ENCODE results near the gene ZHX3. TPM values are rescaled to one million over a fixed set of nuclear protein-coding genes. Genes with fewer than 3 reads are reported as not detected.

Gene ZHX3
- total RNA-seq, 1 experiment from 2014 or later = 21.5 TPM

DNA sequence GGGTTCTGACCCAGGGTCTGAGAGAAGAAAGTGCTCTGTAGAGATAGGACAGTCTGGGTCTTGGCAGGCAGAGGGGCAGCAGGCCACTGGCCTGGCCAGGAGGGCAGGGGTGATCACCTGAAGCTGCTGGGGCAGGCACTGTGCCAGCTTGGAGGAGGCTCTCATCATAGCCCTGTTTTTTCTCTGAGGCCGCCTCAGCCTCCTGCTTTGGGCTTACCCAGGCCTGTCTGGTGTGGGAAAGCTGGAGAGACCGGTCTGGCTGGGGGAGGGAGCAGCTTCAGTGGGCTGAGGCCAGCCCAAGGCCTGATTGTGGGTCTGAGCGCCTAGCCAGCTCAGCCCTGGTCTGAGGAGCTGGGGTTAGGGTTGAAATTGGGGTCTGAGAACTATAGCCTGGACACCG, 26.9 kb upstream of the ZHX3 start:
- CTCF ChIA-PET = interaction anchor here (0.6 kb wide), 1 partner anchor 80 kb away, joined by 19 read pairs; no protein-coding TSS in a partner anchor
- H3K27me3 ChIP-seq (ENCODE audit: insufficient read depth, low read depth) = no peaks in the 10 kb centered on the region
- H3K36me3 ChIP-seq (ENCODE audit: low read depth) = no peaks in the 10 kb centered on the region
- DNase-seq = peak in 1 of 2 experiments; percentile 34
- peaks cover 5% of the 10 kb centered on the region; the same call in 1 of the 2 replicates for H3K79me2 ChIP-seq (ENCODE audit: low read depth)
- no peak for TF ChIP-seq EZH2 (IDR thresholded peaks at IDR 0.05; ENCODE audit: low read depth)
- TF ChIP-seq, protein P1, sequence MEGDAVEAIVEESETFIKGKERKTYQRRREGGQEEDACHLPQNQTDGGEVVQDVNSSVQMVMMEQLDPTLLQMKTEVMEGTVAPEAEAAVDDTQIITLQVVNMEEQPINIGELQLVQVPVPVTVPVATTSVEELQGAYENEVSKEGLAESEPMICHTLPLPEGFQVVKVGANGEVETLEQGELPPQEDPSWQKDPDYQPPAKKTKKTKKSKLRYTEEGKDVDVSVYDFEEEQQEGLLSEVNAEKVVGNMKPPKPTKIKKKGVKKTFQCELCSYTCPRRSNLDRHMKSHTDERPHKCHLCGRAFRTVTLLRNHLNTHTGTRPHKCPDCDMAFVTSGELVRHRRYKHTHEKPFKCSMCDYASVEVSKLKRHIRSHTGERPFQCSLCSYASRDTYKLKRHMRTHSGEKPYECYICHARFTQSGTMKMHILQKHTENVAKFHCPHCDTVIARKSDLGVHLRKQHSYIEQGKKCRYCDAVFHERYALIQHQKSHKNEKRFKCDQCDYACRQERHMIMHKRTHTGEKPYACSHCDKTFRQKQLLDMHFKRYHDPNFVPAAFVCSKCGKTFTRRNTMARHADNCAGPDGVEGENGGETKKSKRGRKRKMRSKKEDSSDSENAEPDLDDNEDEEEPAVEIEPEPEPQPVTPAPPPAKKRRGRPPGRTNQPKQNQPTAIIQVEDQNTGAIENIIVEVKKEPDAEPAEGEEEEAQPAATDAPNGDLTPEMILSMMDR (conservative IDR thresholded peaks at IDR 0.05) = no peak
- no peaks in the 10 kb centered on the region for H3K9me3 ChIP-seq (ENCODE audit: insufficient read depth, low read depth)
- H3F3A ChIP-seq (ENCODE audit: insufficient read depth, low read depth) = peaks cover 3% of the 10 kb centered on the region; the same call in 1 of the 2 replicates
- H3K4me2 ChIP-seq = no peak overlapping the region
- H2AFZ ChIP-seq = no peak overlapping the region
- H3K9me2 ChIP-seq (ENCODE audit: insufficient read depth) = no peaks in the 10 kb centered on the region
- H3K4me1 ChIP-seq (replicated peaks; ENCODE audit: insufficient read depth) = peaks cover 10% of the 10 kb centered on the region
- no peak overlapping the region for H3K27ac ChIP-seq
- BruUV-seq (replicated peaks) = no TSS peak
- intact Hi-C loops (cut with micrococcal nuclease; ENCODE audit: unreplicated experiment) = loop anchor here (5.0 kb wide), 1 partner anchor 1843 kb away; the partner anchor contains the start of gene PTPRT
- no peak overlapping the region for H3K4me3 ChIP-seq
- H4K20me1 ChIP-seq (ENCODE audit: insufficient read depth) = no peaks in the 10 kb centered on the region
- POLR2A ChIA-PET (ENCODE audit: unreplicated experiment) = interaction anchor here (0.6 kb wide), 1 partner anchor 191 kb away, joined by 3 read pairs; no protein-coding TSS in a partner anchor

DNA sequence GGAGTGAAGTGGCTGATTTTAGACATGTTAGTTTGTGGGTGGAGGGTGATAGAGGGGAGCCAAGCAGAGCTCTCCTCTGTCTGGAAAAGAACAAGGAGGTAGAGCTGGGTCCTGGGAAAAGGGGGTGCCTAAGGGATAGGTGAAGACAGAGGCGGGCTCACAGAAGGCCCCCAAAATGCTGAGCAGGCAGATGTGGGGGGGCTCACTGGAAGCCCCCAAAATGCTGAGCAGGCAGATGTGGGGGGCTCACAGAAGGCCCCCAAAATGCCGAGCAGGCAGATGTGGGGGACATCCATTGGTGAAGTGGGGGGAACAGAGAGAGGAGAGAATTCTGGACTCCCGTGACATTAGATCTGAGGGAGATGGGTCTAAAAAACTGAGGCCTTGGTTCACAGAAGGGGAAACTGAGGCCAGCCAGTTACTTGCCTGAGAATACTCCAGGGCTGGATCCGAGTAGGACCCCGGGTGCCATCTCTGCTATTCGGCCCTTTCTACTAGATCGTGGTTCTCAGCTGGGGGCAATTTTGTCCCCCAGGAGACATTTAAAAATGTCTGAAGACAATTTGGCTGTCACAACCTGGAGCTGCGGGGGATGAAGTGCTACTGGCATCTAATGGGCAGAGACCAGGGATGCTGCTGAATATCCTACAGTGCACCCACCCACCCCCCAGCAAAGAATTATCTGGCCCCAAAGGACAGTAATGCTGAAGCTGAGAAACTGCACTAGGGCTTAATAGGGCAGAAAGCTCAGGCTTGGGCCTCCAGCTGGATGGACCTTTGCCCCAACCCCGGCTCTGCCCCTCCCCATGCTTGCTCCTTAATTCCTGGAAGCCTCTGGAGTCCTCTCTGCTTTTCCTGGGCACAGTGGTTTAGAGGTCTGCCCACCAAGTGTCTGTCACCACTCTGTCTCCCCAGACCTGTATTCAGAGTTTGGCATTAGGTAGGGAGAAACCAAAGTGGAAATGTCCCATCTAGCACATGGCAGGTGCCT, 25.2 kb upstream of the ZHX3 start:
- ChIA-PET CTCF (no interaction called here), POLR2A (ENCODE audit: unreplicated experiment) (no interaction called here)
- Histone ChIP-seq H3K79me2 (ENCODE audit: low read depth) (peaks cover 5% of the 10 kb centered on the region; the same call in 1 of the 2 replicates), H3K27me3 (ENCODE audit: insufficient read depth, low read depth) (no peaks in the 10 kb centered on the region), H3K9me3 (ENCODE audit: insufficient read depth, low read depth) (no peaks in the 10 kb centered on the region), H3K36me3 (ENCODE audit: low read depth) (no peaks in the 10 kb centered on the region), H3F3A (ENCODE audit: insufficient read depth, low read depth) (peaks cover 3% of the 10 kb centered on the region; the same call in 1 of the 2 replicates), H2AFZ (no peak overlapping the region), H3K4me3 (no peak overlapping the region), H3K27ac (no peak overlapping the region), H3K4me2 (no peak overlapping the region), H3K4me1 (replicated peaks; ENCODE audit: insufficient read depth) (peaks cover 15% of the 10 kb centered on the region), H4K20me1 (ENCODE audit: insufficient read depth) (no peaks in the 10 kb centered on the region), H3K9me2 (ENCODE audit: insufficient read depth) (no peaks in the 10 kb centered on the region)
- TF ChIP-seq, protein P1 (conservative IDR thresholded peaks at IDR 0.05) = no peak
- TF ChIP-seq EZH2 (IDR thresholded peaks at IDR 0.05; ENCODE audit: low read depth) = no peak
- DNase-seq = no peak
- intact Hi-C loops (cut with micrococcal nuclease; ENCODE audit: unreplicated experiment) = loop anchor here (5.0 kb wide), 1 partner anchor 1845 kb away; the partner anchor contains the start of gene PTPRT
- BruUV-seq (replicated peaks) = no TSS peak

DNA sequence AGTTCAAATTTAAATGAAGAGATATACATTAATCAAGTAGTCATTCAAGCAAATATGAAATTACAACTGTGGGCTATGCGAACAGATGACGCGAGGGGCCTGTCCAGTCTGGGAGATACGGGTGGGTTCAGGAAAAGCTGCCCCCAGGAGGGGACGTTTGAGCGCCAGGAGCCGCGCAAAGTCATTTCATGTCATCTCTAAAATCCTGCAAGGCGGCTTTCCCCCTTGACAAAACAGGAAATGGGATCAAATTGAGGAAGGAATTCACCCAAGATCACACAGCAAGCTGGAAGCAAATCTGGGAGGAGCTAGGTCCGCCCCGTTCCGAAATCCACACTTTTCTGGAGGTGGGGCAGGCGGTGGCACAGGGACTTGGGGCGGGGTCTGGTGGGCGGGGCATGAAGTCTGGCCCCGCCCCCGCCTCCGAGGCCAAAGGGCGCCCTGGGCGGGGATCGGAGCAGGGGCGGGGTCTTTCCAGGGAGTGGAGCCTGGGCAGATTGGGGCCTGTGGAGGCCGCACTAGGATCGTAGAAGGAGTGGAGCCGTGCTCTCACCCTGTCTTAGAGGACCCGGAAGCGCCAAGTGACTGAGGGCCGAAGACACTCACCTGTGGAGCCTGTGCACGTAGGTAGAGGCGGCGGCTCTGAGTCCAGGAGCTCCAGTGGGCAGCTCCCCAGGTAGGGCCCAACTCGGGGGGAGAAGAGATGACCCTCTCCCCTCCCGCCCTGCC, 23.0 kb upstream of the ZHX3 start, which contains the start of gene LPIN3:
Gene LPIN3 (plus strand): TSS at position 495 of the 729 bp plus-strand sequence. CDS start 4,983 bp downstream, outside the sequence.
- ChIA-PET CTCF (interaction anchor here (0.6 to 2.3 kb wide), 19 partner anchors 11 to 593 kb away, joined by 3 to 57 read pairs (median 8); partner anchors contain the start of gene CHD6), POLR2A (ENCODE audit: unreplicated experiment) (interaction anchor here (0.5 to 0.7 kb wide), 12 partner anchors 11 to 613 kb away, joined by 3 to 22 read pairs (median 4); no protein-coding TSS in a partner anchor)
- peak; percentile 92 to 96 for DNase-seq
- intact Hi-C loops (cut with micrococcal nuclease; ENCODE audit: unreplicated experiment) = loop anchor here (1.0 to 5.0 kb wide), 10 partner anchors 23 to 1847 kb away; partner anchors contain the start of genes PLCG1, PTPRT and ZHX3
- Histone ChIP-seq H3F3A (ENCODE audit: insufficient read depth, low read depth) (peaks cover 3% of the 10 kb centered on the region; the same call in 1 of the 2 replicates), H3K79me2 (ENCODE audit: low read depth) (peaks cover 5% of the 10 kb centered on the region; the same call in 1 of the 2 replicates), H3K4me3 (peak within 1 kb of the TSS; percentile 56), H4K20me1 (ENCODE audit: insufficient read depth) (no peaks in the 10 kb centered on the region), H3K9me3 (ENCODE audit: insufficient read depth, low read depth) (no peaks in the 10 kb centered on the region), H3K4me2 (peak within 1 kb of the TSS; percentile 88), H3K36me3 (ENCODE audit: low read depth) (no peaks in the 10 kb centered on the region), H3K4me1 (replicated peaks; ENCODE audit: insufficient read depth) (peaks cover 15% of the 10 kb centered on the region), H3K9me2 (ENCODE audit: insufficient read depth) (no peaks in the 10 kb centered on the region), H3K27me3 (ENCODE audit: insufficient read depth, low read depth) (no peaks in the 10 kb centered on the region), H2AFZ (peak within 1 kb of the TSS; percentile 90), H3K27ac (peak within 1 kb of the TSS; percentile 35)
- no TSS peak for BruUV-seq (replicated peaks)
- TF ChIP-seq, protein P1 (conservative IDR thresholded peaks at IDR 0.05) = peak; percentile 58; the same call in 1 of the 2 replicates
- no peak for TF ChIP-seq EZH2 (IDR thresholded peaks at IDR 0.05; ENCODE audit: low read depth)

Data from PC-9 (cell line).